ENCODE results near the gene CD320. TPM values are rescaled to one million over a fixed set of nuclear protein-coding genes. Genes with fewer than 3 reads are reported as not detected.

Gene CD320
- total RNA-seq, 3 donors from 2014 or later (not counting 1 experiment from before 2014, with no cell fraction given) = 17.0 to 47.1 (median 38.7) TPM

GRCh38 chr19:8311461-8312260 lies 3.5 kb upstream of the CD320 start:
- intact Hi-C loops (cut with micrococcal nuclease) = no loop called here
- H3K27ac ChIP-seq (ENCODE audit: low read length) = no peak overlapping the region
- no peaks in the 10 kb centered on the region for H3K27me3 ChIP-seq (ENCODE audit: control insufficient read depth, insufficient read depth, low read length)
- no peak overlapping the region for H3K4me3 ChIP-seq (ENCODE audit: low read length)
- H3K4me1 Mint-ChIP-seq = peaks cover 23% of the 10 kb centered on the region in 2 donors
- H3K4me3 Mint-ChIP-seq = no peak overlapping the region
- no peak overlapping the region for H3K27ac Mint-ChIP-seq
- TF ChIP-seq CTCF (IDR thresholded peaks at IDR 0.05) = no peak
- no peaks in the 10 kb centered on the region for H3K36me3 Mint-ChIP-seq
- H3K27me3 Mint-ChIP-seq (ENCODE audit: low read depth in 2 of 2) = no peaks in the 10 kb centered on the region
- peaks cover 29% of the 10 kb centered on the region for H3K4me1 ChIP-seq (ENCODE audit: control insufficient read depth, insufficient read depth, low read length)
- WGBS (ENCODE audit: insufficient coverage) = 89% methylated on average over 15 of the region's 16 CpGs
- no peaks in the 10 kb centered on the region for H3K9me3 Mint-ChIP-seq
- H3K36me3 ChIP-seq (ENCODE audit: control insufficient read depth, insufficient read depth, low read length) = peaks cover 36% of the 10 kb centered on the region
- ATAC-seq (no peak), DNase-seq (no peak)
- H3K9me3 ChIP-seq (ENCODE audit: control insufficient read depth, insufficient read depth, low read length) = no peaks in the 10 kb centered on the region

- intact Hi-C loops (cut with micrococcal nuclease) = no loop called here
- TF ChIP-seq CTCF (IDR thresholded peaks at IDR 0.05) = no peak
- no peak overlapping the region for H3K4me3 Mint-ChIP-seq
- no peaks in the 10 kb centered on the region for H3K36me3 Mint-ChIP-seq
- Histone ChIP-seq H3K27ac (ENCODE audit: low read length) (no peak overlapping the region), H3K36me3 (ENCODE audit: control insufficient read depth, insufficient read depth, low read length) (peaks cover 29% of the 10 kb centered on the region), H3K9me3 (ENCODE audit: control insufficient read depth, insufficient read depth, low read length) (no peaks in the 10 kb centered on the region), H3K4me3 (ENCODE audit: low read length) (no peak overlapping the region), H3K4me1 (ENCODE audit: control insufficient read depth, insufficient read depth, low read length) (peaks cover 41% of the 10 kb centered on the region), H3K27me3 (ENCODE audit: control insufficient read depth, insufficient read depth, low read length) (no peaks in the 10 kb centered on the region)
- no peaks in the 10 kb centered on the region for H3K9me3 Mint-ChIP-seq
- peaks cover 31 to 32% of the 10 kb centered on the region in 2 donors for H3K4me1 Mint-ChIP-seq
- DNase-seq = no peak
- 96% methylated on average over 17 of the region's 17 CpGs for WGBS (ENCODE audit: insufficient coverage)
- no peak for ATAC-seq
- H3K27ac Mint-ChIP-seq = no peak overlapping the region
- H3K27me3 Mint-ChIP-seq (ENCODE audit: low read depth in 2 of 2) = no peaks in the 10 kb centered on the region
Observed at GRCh38 chr19:8310342-8311055, 2.3 kb upstream of the CD320 start.

- ATAC-seq (no peak), DNase-seq (no peak)
- Mint-ChIP-seq H3K4me3 (peak overlapping the region; percentile 86), H3K4me1 (peaks cover 32 to 41% of the 10 kb centered on the region in 2 donors), H3K27me3 (ENCODE audit: low read depth in 2 of 2) (no peaks in the 10 kb centered on the region), H3K36me3 (no peaks in the 10 kb centered on the region), H3K9me3 (no peaks in the 10 kb centered on the region), H3K27ac (peak overlapping the region; percentile 74 to 85)
- no peaks in the 10 kb centered on the region for H3K27me3 ChIP-seq (ENCODE audit: control insufficient read depth, insufficient read depth, low read length)
- intact Hi-C loops (cut with micrococcal nuclease) = loop anchor here (1.0 to 5.0 kb wide), 2 partner anchors 12 to 1112 kb away; partner anchors contain the start of genes NDUFA7 and RPS28
- no peak for TF ChIP-seq CTCF (IDR thresholded peaks at IDR 0.05)
- H3K36me3 ChIP-seq (ENCODE audit: control insufficient read depth, insufficient read depth, low read length) = peaks cover 22% of the 10 kb centered on the region
- H3K4me1 ChIP-seq (ENCODE audit: control insufficient read depth, insufficient read depth, low read length) = peaks cover 47% of the 10 kb centered on the region
- H3K27ac ChIP-seq (ENCODE audit: low read length) = no peak overlapping the region
- H3K4me3 ChIP-seq (ENCODE audit: low read length) = peak overlapping the region; percentile 58
- 93% methylated on average over 17 of the region's 17 CpGs for WGBS (ENCODE audit: insufficient coverage)
- no peaks in the 10 kb centered on the region for H3K9me3 ChIP-seq (ENCODE audit: control insufficient read depth, insufficient read depth, low read length)
Observed at GRCh38 chr19:8308891-8309291, 733 bp upstream of the CD320 start.
